SKM-1 (cell line): ENCODE measurements around the gene LCE1E.

ENCODE experiments used
- DNase-seq: peaks from one replicate; lab custom pipeline; 2025; ENCODE audit not compliant: unreplicated experiment; lab: John Stamatoyannopoulos, UW

LCE1E gene

GRCh38 chr1:152786077-152786476, at the start of gene LCE1E:
Gene LCE1E, plus strand, starts transcription at chr1:152786257. Its CDS starts 1,043 bp downstream, at chr1:152787300.
- no peak for DNase-seq

GRCh38 chr1:152737997-152738396, 48.1 kb upstream of the LCE1E start:
- DNase-seq = no peak

- no peak for DNase-seq
Measured at GRCh38 chr1:152739841-152740240, 46.2 kb upstream of the LCE1E start.

- DNase-seq = no peak
Measured at GRCh38 chr1:152741656-152742055, 44.4 kb upstream of the LCE1E start.

- no peak for DNase-seq
Measured at GRCh38 chr1:152743371-152744145, 42.5 kb upstream of the LCE1E start.

GRCh38 chr1:152745289-152745704, 40.8 kb upstream of the LCE1E start:
- no peak for DNase-seq

- DNase-seq = no peak
Measured at GRCh38 chr1:152745765-152746444, 40.2 kb upstream of the LCE1E start.

- no peak for DNase-seq
Measured at GRCh38 chr1:152747831-152748230, 38.2 kb upstream of the LCE1E start.

- no peak for DNase-seq
Measured at GRCh38 chr1:152752225-152752624, 33.8 kb upstream of the LCE1E start.

- no peak for DNase-seq
Measured at GRCh38 chr1:152753586-152753985, 32.5 kb upstream of the LCE1E start.

GRCh38 chr1:152756872-152757271, 29.2 kb upstream of the LCE1E start:
- no peak for DNase-seq

GRCh38 chr1:152757747-152758146, 28.3 kb upstream of the LCE1E start, which contains the start of gene KPRP:
Gene KPRP, plus strand, starts transcription at chr1:152758025. Its CDS starts 1,564 bp downstream, at chr1:152759589.
- DNase-seq = no peak

GRCh38 chr1:152758636-152759035, 27.4 kb upstream of the LCE1E start:
- DNase-seq = no peak

- DNase-seq = no peak
Measured at GRCh38 chr1:152759453-152760173, 26.4 kb upstream of the LCE1E start.

GRCh38 chr1:152760551-152761190, 25.4 kb upstream of the LCE1E start:
- DNase-seq = no peak

GRCh38 chr1:152761609-152762213, 24.3 kb upstream of the LCE1E start:
- no peak for DNase-seq

- DNase-seq = no peak
Measured at GRCh38 chr1:152768847-152769533, 17.1 kb upstream of the LCE1E start.

GRCh38 chr1:152770411-152770810, 15.6 kb upstream of the LCE1E start:
- DNase-seq = no peak

GRCh38 chr1:152774875-152775274, 11.2 kb upstream of the LCE1E start, which contains the start of gene LCE1F:
Gene LCE1F, plus strand, starts transcription at chr1:152775140. Its CDS starts 1,232 bp downstream, at chr1:152776372.
- DNase-seq = no peak

GRCh38 chr1:152776361-152776760, 9.7 kb upstream of the LCE1E start:
- DNase-seq = no peak
